BLaER1 (cell line): ENCODE measurements around the gene ACTRT2.

ENCODE experiments used
- H3K27ac ChIP-seq: shearing (Covaris generic); formaldehyde crosslinking; 2 replicates; pipeline ENCODE4 v1.8.1; 2022
- H3K27me3 ChIP-seq: shearing (Covaris generic); formaldehyde crosslinking; 2 replicates; pipeline ENCODE4 v1.8.1; 2022
- H3K36me3 ChIP-seq: shearing (Covaris generic); formaldehyde crosslinking; 2 replicates; pipeline ENCODE4 v1.8.1; 2022
- H3K4me1 ChIP-seq: shearing (Covaris generic); formaldehyde crosslinking; 2 replicates; pipeline ENCODE4 v1.8.1; 2022
- H3K4me2 ChIP-seq: shearing (Covaris generic); formaldehyde crosslinking; 2 replicates; pipeline ENCODE4 v1.8.1; 2022
- H3K4me3 ChIP-seq: shearing (Covaris generic); formaldehyde crosslinking; 2 replicates; pipeline ENCODE4 v1.8.1; 2022
- H3K9ac ChIP-seq: shearing (Covaris generic); formaldehyde crosslinking; 2 replicates; pipeline ENCODE4 v1.8.1; 2022
- H3K9me3 ChIP-seq: shearing (Covaris generic); formaldehyde crosslinking; 2 replicates; pipeline ENCODE4 v1.8.1; 2022
- H4K20me1 ChIP-seq: shearing (Covaris generic); formaldehyde crosslinking; 2 replicates; pipeline ENCODE4 v1.8.1; 2022
- Cebpa-rat ChIP-seq: shearing (Covaris generic); IDR thresholded peaks from 2 replicates; pipeline ENCODE4 v1.8.1; 2022

ACTRT2 gene

GRCh38 chr1:3071565-3072390 is 50.5 kb downstream of the ACTRT2 start:
- no peak overlapping the region for H3K4me2 ChIP-seq

More at GRCh38 chr1:3071565-3072390, 50.5 kb downstream of the ACTRT2 start:
- no peak for TF ChIP-seq Cebpa-rat
- H3K4me1 ChIP-seq = peaks cover 6% of the 10 kb centered on the region
- no peak overlapping the region for H3K4me3 ChIP-seq
- H3K9me3 ChIP-seq = no peaks in the 10 kb centered on the region
- peaks cover 99% of the 10 kb centered on the region for H3K27me3 ChIP-seq
- H4K20me1 ChIP-seq = peaks cover 89% of the 10 kb centered on the region
- H3K27ac ChIP-seq = no peak overlapping the region
- no peak overlapping the region for H3K9ac ChIP-seq
- H3K36me3 ChIP-seq = no peaks in the 10 kb centered on the region
